Hematopoietic multipotent progenitor cell treated with erythropoietin and hydrocortisone succinate and interleukin-3 and kit ligand, for 15 days (in vitro differentiated cells): ENCODE results near the gene TBC1D8.

Source experiments
- DNase-seq: peaks from one replicate; pipeline ENCODE4 v3.0.0-alpha.2; 2015; ENCODE audit warnings: low spot score

TBC1D8 gene

GRCh38 chr2:100976645-100977391 lies 174.4 kb downstream of the TBC1D8 start:
- no peak for DNase-seq

GRCh38 chr2:100976061-100976460 lies 175.1 kb downstream of the TBC1D8 start:
- no peak for DNase-seq

GRCh38 chr2:100975521-100975785 lies 175.7 kb downstream of the TBC1D8 start:
- no peak for DNase-seq

GRCh38 chr2:100974712-100975520 lies 176.3 kb downstream of the TBC1D8 start:
- DNase-seq = no peak

GRCh38 chr2:100972452-100972851 lies 178.7 kb downstream of the TBC1D8 start:
- no peak for DNase-seq

GRCh38 chr2:100971221-100971620 lies 180.0 kb downstream of the TBC1D8 start:
- no peak for DNase-seq

- DNase-seq = no peak
Measured at GRCh38 chr2:100969998-100970397, 181.2 kb downstream of the TBC1D8 start.

- DNase-seq = no peak
Measured at GRCh38 chr2:100968146-100969145, 182.7 kb downstream of the TBC1D8 start.

- DNase-seq = no peak
Measured at GRCh38 chr2:100967716-100968115, 183.5 kb downstream of the TBC1D8 start.

- DNase-seq = no peak
Measured at GRCh38 chr2:100965596-100965995, 185.6 kb downstream of the TBC1D8 start.

- DNase-seq = no peak
Measured at GRCh38 chr2:100964681-100965169, 186.5 kb downstream of the TBC1D8 start.

GRCh38 chr2:100964222-100964621 lies 187.0 kb downstream of the TBC1D8 start:
- DNase-seq = no peak

GRCh38 chr2:100963026-100963375 lies 188.2 kb downstream of the TBC1D8 start:
- DNase-seq = no peak

- no peak for DNase-seq
Measured at GRCh38 chr2:100962366-100963025, 188.7 kb downstream of the TBC1D8 start.

GRCh38 chr2:100960688-100961087 lies 190.5 kb downstream of the TBC1D8 start:
- no peak for DNase-seq

GRCh38 chr2:100959225-100959880 lies 191.8 kb downstream of the TBC1D8 start:
- DNase-seq = no peak

GRCh38 chr2:100957996-100958653 lies 193.1 kb downstream of the TBC1D8 start:
- no peak for DNase-seq
